Glutamatergic neuron (in vitro differentiated cells): ENCODE measurements around the gene A4GALT. TPM values are rescaled to one million over a fixed set of nuclear protein-coding genes. Genes with fewer than 3 reads are reported as not detected.
"Not testable (repeated sequence)": the region's sequence is repeated elsewhere in the genome, so short reads cannot be mapped to it uniquely, and the experiment has no call there.

ENCODE experiments used
- DNase-seq: peaks from one replicate; pipeline ENCODE4 v3.0.0; 2022
- H3K27ac Mint-ChIP-seq: one replicate; pipeline ENCODE4 v1.8.0; 2020; ENCODE audit warnings: mild to moderate bottlenecking, mixed read lengths, inconsistent platforms; ENCODE audit not compliant: unreplicated experiment
- H3K27me3 Mint-ChIP-seq: one replicate; pipeline ENCODE4 v1.8.0; 2020; ENCODE audit warnings: mild to moderate bottlenecking, moderate library complexity, mixed read lengths, inconsistent platforms; ENCODE audit not compliant: unreplicated experiment
- H3K36me3 Mint-ChIP-seq: one replicate; pipeline ENCODE4 v1.8.0; 2020; ENCODE audit warnings: mild to moderate bottlenecking, mixed read lengths, inconsistent platforms; ENCODE audit not compliant: unreplicated experiment
- H3K4me1 Mint-ChIP-seq: one replicate; pipeline ENCODE4 v1.8.0; 2020; ENCODE audit warnings: mild to moderate bottlenecking, low read depth, mixed read lengths, inconsistent platforms; ENCODE audit not compliant: unreplicated experiment
- H3K4me3 Mint-ChIP-seq: one replicate; pipeline ENCODE4 v1.8.0; 2020; ENCODE audit warnings: mild to moderate bottlenecking, mixed read lengths, inconsistent platforms; ENCODE audit not compliant: unreplicated experiment
- H3K9me3 Mint-ChIP-seq: one replicate; pipeline ENCODE4 v1.8.0; 2020; ENCODE audit warnings: mild to moderate bottlenecking, moderate library complexity, mixed read lengths, inconsistent platforms; ENCODE audit not compliant: unreplicated experiment
- total RNA-seq: library from RNA; stranded (reverse); fragmentation: NEBNext Ultra II Directional; extraction: Animal tissue kit (Norgen Biotek cat#: 25700); gene quantifications from one replicate; pipeline ENCODE4 v1.2.1, GENCODE V29; 2021; ENCODE audit not compliant: unreplicated experiment
- TF ChIP-seq, protein P1 (sequence below): fragments of 200-600 bp; sonication (generic); IDR thresholded peaks from one replicate; pipeline ENCODE4 v1.5.0; 2021; ENCODE audit not compliant: partially characterized antibody, unreplicated experiment

Gene A4GALT
- total RNA-seq, 1 donor from 2014 or later: 61.4 TPM

GRCh38 chr22:42747701-42748513, 27.2 kb upstream of the A4GALT start:
- Mint-ChIP-seq H3K27ac (peak overlapping the region; percentile 88), H3K9me3 (peaks cover 11% of the 10 kb centered on the region), H3K4me1 (peaks cover 6% of the 10 kb centered on the region), H3K4me3 (peak overlapping the region; percentile 15), H3K36me3 (no peaks in the 10 kb centered on the region), H3K27me3 (peaks cover 6% of the 10 kb centered on the region)
- peak; percentile 45 for DNase-seq
- TF ChIP-seq, protein P1, sequence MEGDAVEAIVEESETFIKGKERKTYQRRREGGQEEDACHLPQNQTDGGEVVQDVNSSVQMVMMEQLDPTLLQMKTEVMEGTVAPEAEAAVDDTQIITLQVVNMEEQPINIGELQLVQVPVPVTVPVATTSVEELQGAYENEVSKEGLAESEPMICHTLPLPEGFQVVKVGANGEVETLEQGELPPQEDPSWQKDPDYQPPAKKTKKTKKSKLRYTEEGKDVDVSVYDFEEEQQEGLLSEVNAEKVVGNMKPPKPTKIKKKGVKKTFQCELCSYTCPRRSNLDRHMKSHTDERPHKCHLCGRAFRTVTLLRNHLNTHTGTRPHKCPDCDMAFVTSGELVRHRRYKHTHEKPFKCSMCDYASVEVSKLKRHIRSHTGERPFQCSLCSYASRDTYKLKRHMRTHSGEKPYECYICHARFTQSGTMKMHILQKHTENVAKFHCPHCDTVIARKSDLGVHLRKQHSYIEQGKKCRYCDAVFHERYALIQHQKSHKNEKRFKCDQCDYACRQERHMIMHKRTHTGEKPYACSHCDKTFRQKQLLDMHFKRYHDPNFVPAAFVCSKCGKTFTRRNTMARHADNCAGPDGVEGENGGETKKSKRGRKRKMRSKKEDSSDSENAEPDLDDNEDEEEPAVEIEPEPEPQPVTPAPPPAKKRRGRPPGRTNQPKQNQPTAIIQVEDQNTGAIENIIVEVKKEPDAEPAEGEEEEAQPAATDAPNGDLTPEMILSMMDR: no peak

DNA sequence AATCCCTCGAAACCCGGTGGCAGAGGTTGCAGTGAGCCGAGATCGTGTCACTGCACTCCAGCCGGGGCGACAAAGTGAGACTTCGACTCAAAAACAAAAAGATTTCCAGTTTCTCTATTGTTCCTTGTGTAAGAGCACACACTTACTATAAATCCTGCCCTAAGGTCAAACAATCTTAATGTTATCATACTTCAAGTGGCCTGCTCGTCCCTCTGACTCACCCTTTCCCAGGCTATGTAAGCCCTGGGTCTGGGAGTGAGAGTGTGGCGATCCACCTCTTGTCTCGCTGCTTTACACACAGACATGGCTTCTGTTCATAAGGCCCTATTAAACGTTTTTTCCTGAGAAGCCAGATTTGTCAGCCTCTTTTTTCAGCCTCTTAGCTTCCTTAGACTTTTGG, 24.4 kb upstream of the A4GALT start:
- H3K4me3 Mint-ChIP-seq: peak overlapping the region; percentile 6
- no peaks in the 10 kb centered on the region for H3K36me3 Mint-ChIP-seq
- TF ChIP-seq, protein P1: no peak
- DNase-seq: no peak
- peaks cover 4% of the 10 kb centered on the region for H3K9me3 Mint-ChIP-seq
- H3K27ac Mint-ChIP-seq: peak overlapping the region; percentile 6
- H3K27me3 Mint-ChIP-seq: peaks cover 2% of the 10 kb centered on the region
- H3K4me1 Mint-ChIP-seq: peaks cover 6% of the 10 kb centered on the region

DNA sequence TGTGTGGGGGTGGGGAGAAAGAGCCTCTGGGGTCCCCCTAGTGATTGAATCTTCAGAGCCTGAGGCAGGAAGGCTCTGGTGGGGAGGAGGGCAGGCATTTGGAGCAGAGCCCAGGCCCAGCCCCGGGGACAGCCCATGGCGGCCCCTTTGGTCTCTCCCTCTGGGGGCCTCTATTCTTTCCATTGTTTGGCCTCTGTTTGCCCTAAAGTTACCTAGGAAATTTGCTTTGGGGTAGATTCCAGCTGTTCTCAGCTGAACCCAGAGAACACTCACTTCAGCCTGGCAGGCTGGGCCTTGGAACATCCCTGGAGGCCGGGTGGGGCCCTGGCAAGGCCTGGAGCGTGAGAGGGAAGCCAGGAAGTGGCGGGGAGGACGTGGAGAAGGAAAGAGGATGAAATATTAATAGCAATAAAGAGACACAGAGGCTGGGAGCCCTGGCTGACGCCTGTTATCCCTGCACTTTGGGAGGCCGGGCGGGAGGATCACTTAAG, 22.9 kb upstream of the A4GALT start:
- Mint-ChIP-seq H3K27me3 (peaks cover 2% of the 10 kb centered on the region), H3K4me3 (no peak overlapping the region), H3K27ac (no peak overlapping the region), H3K4me1 (peaks cover 6% of the 10 kb centered on the region), H3K9me3 (peaks cover 4% of the 10 kb centered on the region), H3K36me3 (no peaks in the 10 kb centered on the region)
- TF ChIP-seq, protein P1: no peak
- peak; percentile 60 for DNase-seq

GRCh38 chr22:42742940-42743339, 22.3 kb upstream of the A4GALT start:
- H3K27me3 Mint-ChIP-seq: peaks cover under 1% of the 10 kb centered on the region
- DNase-seq: no peak
- H3K27ac Mint-ChIP-seq: no peak overlapping the region
- TF ChIP-seq, protein P1: no peak
- H3K4me1 Mint-ChIP-seq: peaks cover 3% of the 10 kb centered on the region
- H3K4me3 Mint-ChIP-seq: no peak overlapping the region
- H3K9me3 Mint-ChIP-seq: peaks cover 4% of the 10 kb centered on the region
- H3K36me3 Mint-ChIP-seq: no peaks in the 10 kb centered on the region

- H3K27ac Mint-ChIP-seq, H3K27me3 Mint-ChIP-seq, H3K9me3 Mint-ChIP-seq, H3K4me3 Mint-ChIP-seq, H3K36me3 Mint-ChIP-seq, DNase-seq, H3K4me1 Mint-ChIP-seq: not testable (repeated sequence)
These were observed 19.6 kb upstream of the A4GALT start for GRCh38 chr22:42740320-42740719.
